A673 (cell line): Measurements from ENCODE around the gene CIROP. TPM values are rescaled to one million over a fixed set of nuclear protein-coding genes. Genes with fewer than 3 reads are reported as not detected.
"Not testable (repeated sequence)": the region's sequence is repeated elsewhere in the genome, so short reads cannot be mapped to it uniquely, and the experiment has no call there.

Experiments
- BruUV-seq: library from RNA; stranded (reverse); fragments of 400-500 nt; replicated peaks from 2 replicates; lab custom pipeline; 2021; lab: Mats Ljungman, UMichigan
- CTCF ChIA-PET: fragments of 300-600 bp; sonication (Branson Sonifier 250); formaldehyde crosslinking; loops from one replicate; lab custom pipeline; 2022; ENCODE audit warnings: antibody characterized with exemption; lab: Charles Lee
- POLR2A ChIA-PET: fragments of 300-600 bp; sonication (Branson Sonifier 250); formaldehyde crosslinking; loops from one replicate; lab custom pipeline; 2022; ENCODE audit warnings: antibody characterized with exemption; ENCODE audit not compliant: low non-redundant PET; lab: Charles Lee
- DNase-seq: peaks from one replicate; pipeline ENCODE4 v3.0.0-alpha.2; 2015; ENCODE audit warnings: low spot score
- H3K27ac ChIP-seq: fragments of 200-600 bp; sonication (generic); 2 replicates; pipeline ENCODE4 v1.5.1; 2016; ENCODE audit warnings: mixed run types, low read depth, mild to moderate bottlenecking, mixed read lengths, antibody characterized with exemption, low read length; ENCODE audit not compliant: poor library complexity, severe bottlenecking
- H3K27me3 ChIP-seq: fragments of 200-600 bp; sonication (generic); replicated peaks from 2 replicates; pipeline ENCODE4 v1.6.1; 2017; ENCODE audit warnings: mixed run types, low read depth, mild to moderate bottlenecking, mixed read lengths, antibody characterized with exemption, low read length; ENCODE audit not compliant: insufficient read depth, poor library complexity
- H3K36me3 ChIP-seq: fragments of 200-600 bp; sonication (generic); 2 replicates; pipeline ENCODE4 v1.6.1; 2016; ENCODE audit warnings: mixed run types, mild to moderate bottlenecking, mixed read lengths, antibody characterized with exemption, low read length; ENCODE audit not compliant: insufficient read depth, poor library complexity, severe bottlenecking
- H3K4me1 ChIP-seq: fragments of 200-600 bp; sonication (generic); 2 replicates; pipeline ENCODE4 v1.6.1; 2017; ENCODE audit warnings: mixed run types, mild to moderate bottlenecking, mixed read lengths, antibody characterized with exemption, low read length; ENCODE audit not compliant: insufficient read depth, poor library complexity, severe bottlenecking
- H3K4me3 ChIP-seq: fragments of 200-600 bp; sonication (generic); 2 replicates; pipeline ENCODE4 v1.5.1; 2016; ENCODE audit warnings: low read depth, mixed run types, mild to moderate bottlenecking, mixed read lengths, low read length; ENCODE audit not compliant: poor library complexity, severe bottlenecking
- H3K9me3 ChIP-seq: fragments of 200-600 bp; sonication (generic); 2 replicates; pipeline ENCODE4 v1.6.1; 2016; ENCODE audit warnings: mixed run types, low read depth, mild to moderate bottlenecking, mixed read lengths, antibody characterized with exemption, low read length; ENCODE audit not compliant: poor library complexity, severe bottlenecking
- EZH2 ChIP-seq: fragments of 200-600 bp; sonication (generic); IDR thresholded peaks from 2 replicates; pipeline ENCODE4 v1.6.1; 2017; ENCODE audit warnings: borderline replicate concordance, low read depth, mild to moderate bottlenecking, mixed read lengths, antibody characterized with exemption, low read length; ENCODE audit not compliant: poor library complexity, severe bottlenecking
- intact Hi-C: fragments of 100-400 bp; cut with micrococcal nuclease; formaldehyde crosslinking; loops from one replicate; pipeline ENCODE4 v1.10.0; 2022; ENCODE audit not compliant: unreplicated experiment
- total RNA-seq: library from RNA; stranded (reverse); gene quantifications from 2 replicates; pipeline ENCODE4 v1.2.3, GENCODE V29; 2021
- TF ChIP-seq, protein P1 (sequence below): fragments of 300-800, 200-600 bp; sonication (generic); conservative IDR thresholded peaks from 2 replicates; pipeline ENCODE4 v1.5.1; 2017; ENCODE audit warnings: low read depth, mild to moderate bottlenecking, antibody characterized with exemption, low read length, moderate library complexity, mixed read lengths

The CIROP gene
- total RNA-seq, 1 experiment from 2014 or later, result not detected

DNA sequence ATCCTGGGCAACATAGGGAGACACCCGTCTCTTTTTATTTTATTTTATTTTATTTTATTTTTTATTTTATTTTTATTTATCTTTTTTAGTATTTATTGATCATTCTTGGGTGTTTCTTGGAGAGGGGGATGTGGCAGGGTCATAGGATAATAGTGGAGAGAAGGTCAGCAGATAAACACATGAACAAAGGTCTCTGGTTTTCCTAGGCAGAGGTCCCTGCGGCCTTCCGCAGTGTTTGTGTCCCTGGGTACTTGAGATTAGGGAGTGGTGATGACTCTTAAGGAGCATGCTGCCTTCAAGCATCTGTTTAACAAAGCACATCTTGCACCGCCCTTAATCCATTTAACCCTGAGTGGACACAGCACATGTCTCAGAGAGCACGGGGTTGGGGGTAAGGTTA, 2.8 kb upstream of the CIROP start:
- peaks cover 13% of the 10 kb centered on the region for H3K27me3 ChIP-seq
- H3K4me1 ChIP-seq, DNase-seq, H3K9me3 ChIP-seq, H3K27ac ChIP-seq, POLR2A ChIA-PET, CTCF ChIA-PET, BruUV-seq, H3K4me3 ChIP-seq, H3K36me3 ChIP-seq: not testable (repeated sequence)
- intact Hi-C loops, result loop anchor here (2.0 kb wide), 1 partner anchor 121 kb away; no protein-coding TSS in a partner anchor

GRCh38 chr14:23106747-23107045, 1.9 kb upstream of the CIROP start:
- TF ChIP-seq, protein P1, sequence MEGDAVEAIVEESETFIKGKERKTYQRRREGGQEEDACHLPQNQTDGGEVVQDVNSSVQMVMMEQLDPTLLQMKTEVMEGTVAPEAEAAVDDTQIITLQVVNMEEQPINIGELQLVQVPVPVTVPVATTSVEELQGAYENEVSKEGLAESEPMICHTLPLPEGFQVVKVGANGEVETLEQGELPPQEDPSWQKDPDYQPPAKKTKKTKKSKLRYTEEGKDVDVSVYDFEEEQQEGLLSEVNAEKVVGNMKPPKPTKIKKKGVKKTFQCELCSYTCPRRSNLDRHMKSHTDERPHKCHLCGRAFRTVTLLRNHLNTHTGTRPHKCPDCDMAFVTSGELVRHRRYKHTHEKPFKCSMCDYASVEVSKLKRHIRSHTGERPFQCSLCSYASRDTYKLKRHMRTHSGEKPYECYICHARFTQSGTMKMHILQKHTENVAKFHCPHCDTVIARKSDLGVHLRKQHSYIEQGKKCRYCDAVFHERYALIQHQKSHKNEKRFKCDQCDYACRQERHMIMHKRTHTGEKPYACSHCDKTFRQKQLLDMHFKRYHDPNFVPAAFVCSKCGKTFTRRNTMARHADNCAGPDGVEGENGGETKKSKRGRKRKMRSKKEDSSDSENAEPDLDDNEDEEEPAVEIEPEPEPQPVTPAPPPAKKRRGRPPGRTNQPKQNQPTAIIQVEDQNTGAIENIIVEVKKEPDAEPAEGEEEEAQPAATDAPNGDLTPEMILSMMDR, result no peak
- no peak for TF ChIP-seq EZH2
- H3K27ac ChIP-seq, result no peak overlapping the region
- no peak overlapping the region for H3K4me3 ChIP-seq
- H3K36me3 ChIP-seq, result no peaks in the 10 kb centered on the region
- CTCF ChIA-PET, result no interaction called here
- H3K9me3 ChIP-seq, result no peaks in the 10 kb centered on the region
- BruUV-seq, result no TSS peak
- intact Hi-C loops, result no loop called here
- no peaks in the 10 kb centered on the region for H3K4me1 ChIP-seq
- H3K27me3 ChIP-seq, result peaks cover 7% of the 10 kb centered on the region
- DNase-seq, result no peak
- POLR2A ChIA-PET, result no interaction called here

DNA sequence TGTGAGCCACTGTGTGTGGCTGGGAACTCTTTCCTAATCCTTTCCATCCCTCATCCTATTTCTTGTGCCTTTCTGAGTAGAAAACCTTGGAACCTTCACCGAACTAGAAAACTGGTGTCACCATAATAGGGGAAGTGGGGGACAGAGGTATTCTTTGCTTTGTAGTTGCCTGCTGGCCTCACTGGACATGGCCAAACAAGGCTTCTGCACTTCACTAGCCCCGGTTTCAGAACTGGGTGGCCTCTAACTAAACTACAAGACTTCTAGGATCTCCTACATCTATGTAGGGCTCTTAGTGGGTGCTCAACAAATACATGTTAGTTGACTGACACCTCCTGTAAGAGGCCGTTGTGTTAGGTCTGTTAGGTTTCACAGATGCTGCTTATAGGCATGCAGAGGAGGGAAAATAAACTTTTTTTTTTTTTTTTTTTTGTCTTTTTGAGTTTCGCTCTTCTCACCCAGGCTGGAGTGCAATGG, 597 bp upstream of the CIROP start:
- H3K4me3 ChIP-seq, result no peak overlapping the region
- CTCF ChIA-PET, result no interaction called here
- DNase-seq, result no peak
- no peaks in the 10 kb centered on the region for H3K36me3 ChIP-seq
- H3K4me1 ChIP-seq, result peaks cover 5% of the 10 kb centered on the region
- TF ChIP-seq, protein P1, result no peak
- TF ChIP-seq EZH2, result no peak
- H3K27ac ChIP-seq, result no peak overlapping the region
- BruUV-seq, result no TSS peak
- POLR2A ChIA-PET, result no interaction called here
- H3K9me3 ChIP-seq, result no peaks in the 10 kb centered on the region
- intact Hi-C loops, result no loop called here
- no peaks in the 10 kb centered on the region for H3K27me3 ChIP-seq

DNA sequence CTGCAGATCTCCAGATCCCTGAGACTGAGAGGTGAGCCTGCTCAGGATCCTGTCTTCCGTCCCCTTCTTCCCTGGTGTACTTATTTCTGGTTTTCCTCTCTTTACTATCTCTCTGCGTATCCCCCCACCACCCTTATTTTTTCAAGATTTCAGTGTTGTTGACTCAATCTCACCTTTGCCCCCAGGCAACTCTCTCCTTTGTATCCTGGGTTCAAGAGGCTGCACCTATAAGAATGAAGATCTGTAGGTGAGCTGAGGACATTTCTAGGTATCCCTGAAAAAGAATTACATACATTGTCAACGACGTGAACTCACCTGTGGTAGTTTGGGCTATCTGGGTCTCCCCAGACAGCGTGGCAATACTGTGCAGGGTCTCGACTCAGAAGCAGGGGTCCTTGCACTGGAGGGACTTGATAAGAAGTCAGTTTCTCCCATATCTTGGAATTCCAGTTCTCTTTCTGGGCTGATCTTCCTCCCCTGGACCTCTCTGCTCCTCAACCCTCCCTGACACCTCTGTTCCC, 659 bp downstream of the CIROP start:
- no peaks in the 10 kb centered on the region for H3K9me3 ChIP-seq
- BruUV-seq, result no TSS peak
- no peak for DNase-seq
- H3K36me3 ChIP-seq, result no peaks in the 10 kb centered on the region
- POLR2A ChIA-PET, result no interaction called here
- H3K27me3 ChIP-seq, result no peaks in the 10 kb centered on the region
- TF ChIP-seq EZH2, result no peak
- TF ChIP-seq, protein P1, result no peak
- CTCF ChIA-PET, result no interaction called here
- no peak overlapping the region for H3K4me3 ChIP-seq
- peaks cover 15% of the 10 kb centered on the region for H3K4me1 ChIP-seq
- intact Hi-C loops, result no loop called here
- no peak overlapping the region for H3K27ac ChIP-seq
